ENCODE results near the gene PTPRCAP. TPM values are rescaled to one million over a fixed set of nuclear protein-coding genes. Genes with fewer than 3 reads are reported as not detected.

Gene PTPRCAP
- total and polyA plus RNA-seq, 9 of the 15 experiments (the other 6 are each of a cell fraction or from before 2014, with no cell fraction given): 0.22 to 2.0 (median 1.1) TPM; not detected in 4

DNA sequence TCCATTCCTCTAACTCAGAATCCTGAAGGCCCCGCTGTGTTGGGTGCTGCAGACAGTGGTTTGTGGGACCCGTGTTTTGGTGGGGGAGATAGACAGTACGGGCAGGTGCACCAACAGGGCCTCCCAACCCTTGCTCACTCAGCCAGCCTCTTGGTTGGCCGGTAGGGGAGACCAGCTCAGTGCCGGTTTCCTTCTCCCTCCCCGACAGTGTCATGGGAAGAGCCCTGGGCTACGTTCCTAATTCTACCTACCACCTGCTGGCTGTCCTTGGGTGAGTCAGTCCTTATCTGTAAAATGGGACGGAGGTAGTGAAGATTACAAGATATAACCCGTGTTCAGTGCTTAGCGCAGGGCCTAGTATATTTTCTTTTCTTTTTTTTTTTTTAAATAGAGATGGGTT lies 25.7 kb upstream of the PTPRCAP start (continued):
- TF ChIP-seq, protein P1, sequence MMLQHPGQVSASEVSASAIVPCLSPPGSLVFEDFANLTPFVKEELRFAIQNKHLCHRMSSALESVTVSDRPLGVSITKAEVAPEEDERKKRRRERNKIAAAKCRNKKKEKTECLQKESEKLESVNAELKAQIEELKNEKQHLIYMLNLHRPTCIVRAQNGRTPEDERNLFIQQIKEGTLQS (IDR thresholded peaks at IDR 0.05): no peak
- TF ChIP-seq, protein P1 (CRISPR knock-in tag; conservative IDR thresholded peaks at IDR 0.05): 0 out of 2 replicates have a peak, but pooled peaks have one; percentile 6
- TF ChIP-seq ZNF124 (CRISPR knock-in tag; IDR thresholded peaks at IDR 0.05): no peak
- no peak for TF ChIP-seq XRCC4 (IDR thresholded peaks at IDR 0.05; ENCODE audit: extremely low read depth, insufficient read depth, insufficient read length)
- peak; percentile 69 for TF ChIP-seq GATA2 (CRISPR knock-in tag; IDR thresholded peaks at IDR 0.05)
- TF ChIP-seq, protein P2, sequence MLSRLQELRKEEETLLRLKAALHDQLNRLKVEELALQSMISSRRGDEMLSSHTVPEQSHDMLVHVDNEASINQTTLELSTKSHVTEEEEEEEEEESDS (CRISPR knock-in tag; IDR thresholded peaks at IDR 0.05): no peak
- TF ChIP-seq ELF4 (CRISPR knock-in tag; IDR thresholded peaks at IDR 0.05): no peak
- TF ChIP-seq, protein P3, sequence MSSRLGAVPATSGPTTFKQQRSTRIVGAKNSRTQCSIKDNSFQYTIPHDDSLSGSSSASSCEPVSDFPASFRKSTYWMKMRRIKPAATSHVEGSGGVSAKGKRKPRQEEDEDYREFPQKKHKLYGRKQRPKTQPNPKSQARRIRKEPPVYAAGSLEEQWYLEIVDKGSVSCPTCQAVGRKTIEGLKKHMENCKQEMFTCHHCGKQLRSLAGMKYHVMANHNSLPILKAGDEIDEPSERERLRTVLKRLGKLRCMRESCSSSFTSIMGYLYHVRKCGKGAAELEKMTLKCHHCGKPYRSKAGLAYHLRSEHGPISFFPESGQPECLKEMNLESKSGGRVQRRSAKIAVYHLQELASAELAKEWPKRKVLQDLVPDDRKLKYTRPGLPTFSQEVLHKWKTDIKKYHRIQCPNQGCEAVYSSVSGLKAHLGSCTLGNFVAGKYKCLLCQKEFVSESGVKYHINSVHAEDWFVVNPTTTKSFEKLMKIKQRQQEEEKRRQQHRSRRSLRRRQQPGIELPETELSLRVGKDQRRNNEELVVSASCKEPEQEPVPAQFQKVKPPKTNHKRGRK (tag; IDR thresholded peaks at IDR 0.05): no peak
- TF ChIP-seq, protein P4, sequence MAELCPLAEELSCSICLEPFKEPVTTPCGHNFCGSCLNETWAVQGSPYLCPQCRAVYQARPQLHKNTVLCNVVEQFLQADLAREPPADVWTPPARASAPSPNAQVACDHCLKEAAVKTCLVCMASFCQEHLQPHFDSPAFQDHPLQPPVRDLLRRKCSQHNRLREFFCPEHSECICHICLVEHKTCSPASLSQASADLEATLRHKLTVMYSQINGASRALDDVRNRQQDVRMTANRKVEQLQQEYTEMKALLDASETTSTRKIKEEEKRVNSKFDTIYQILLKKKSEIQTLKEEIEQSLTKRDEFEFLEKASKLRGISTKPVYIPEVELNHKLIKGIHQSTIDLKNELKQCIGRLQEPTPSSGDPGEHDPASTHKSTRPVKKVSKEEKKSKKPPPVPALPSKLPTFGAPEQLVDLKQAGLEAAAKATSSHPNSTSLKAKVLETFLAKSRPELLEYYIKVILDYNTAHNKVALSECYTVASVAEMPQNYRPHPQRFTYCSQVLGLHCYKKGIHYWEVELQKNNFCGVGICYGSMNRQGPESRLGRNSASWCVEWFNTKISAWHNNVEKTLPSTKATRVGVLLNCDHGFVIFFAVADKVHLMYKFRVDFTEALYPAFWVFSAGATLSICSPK (IDR thresholded peaks at IDR 0.05; ENCODE audit: borderline replicate concordance): no peak
- TF ChIP-seq SOX6 (IDR thresholded peaks at IDR 0.05): no peak
- TF ChIP-seq CCNT2 (IDR thresholded peaks at IDR 0.05; ENCODE audit: borderline replicate concordance, extremely low read depth, insufficient read length, low read depth, low read length): no peak
- TF ChIP-seq, protein P5, sequence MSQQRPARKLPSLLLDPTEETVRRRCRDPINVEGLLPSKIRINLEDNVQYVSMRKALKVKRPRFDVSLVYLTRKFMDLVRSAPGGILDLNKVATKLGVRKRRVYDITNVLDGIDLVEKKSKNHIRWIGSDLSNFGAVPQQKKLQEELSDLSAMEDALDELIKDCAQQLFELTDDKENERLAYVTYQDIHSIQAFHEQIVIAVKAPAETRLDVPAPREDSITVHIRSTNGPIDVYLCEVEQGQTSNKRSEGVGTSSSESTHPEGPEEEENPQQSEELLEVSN (IDR thresholded peaks at IDR 0.05; ENCODE audit: borderline replicate concordance in 1 of 2, extremely low read depth in 1 of 2, insufficient read depth in 1 of 2, insufficient read length in 1 of 2, low read depth in 1 of 2, low read length in 1 of 2, poor library complexity in 1 of 2, severe bottlenecking in 1 of 2): no peak
- no peak for TF ChIP-seq FOXA3 (CRISPR knock-in tag; conservative IDR thresholded peaks at IDR 0.05 in 1 of 2, IDR thresholded peaks at IDR 0.05 in 1 of 2)
- peak; percentile 73 for TF ChIP-seq ZEB2 (IDR thresholded peaks at IDR 0.05)
- no peak for TF ChIP-seq SMARCC2 (IDR thresholded peaks at IDR 0.05; ENCODE audit: low read depth)
- TF ChIP-seq BCOR (IDR thresholded peaks at IDR 0.05): peak; percentile 50; the same call in 1 of the 2 replicates
- TF ChIP-seq, protein P6, sequence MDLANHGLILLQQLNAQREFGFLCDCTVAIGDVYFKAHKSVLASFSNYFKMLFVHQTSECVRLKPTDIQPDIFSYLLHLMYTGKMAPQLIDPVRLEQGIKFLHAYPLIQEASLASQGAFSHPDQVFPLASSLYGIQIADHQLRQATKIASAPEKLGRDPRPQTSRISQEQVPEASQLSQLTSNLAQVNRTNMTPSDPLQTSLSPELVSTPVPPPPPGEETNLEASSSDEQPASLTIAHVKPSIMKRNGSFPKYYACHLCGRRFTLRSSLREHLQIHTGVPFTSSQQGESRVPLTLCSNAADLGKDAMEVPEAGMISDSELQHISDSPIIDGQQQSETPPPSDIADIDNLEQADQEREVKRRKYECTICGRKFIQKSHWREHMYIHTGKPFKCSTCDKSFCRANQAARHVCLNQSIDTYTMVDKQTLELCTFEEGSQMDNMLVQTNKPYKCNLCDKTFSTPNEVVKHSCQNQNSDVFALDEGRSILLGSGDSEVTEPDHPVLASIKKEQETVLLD (IDR thresholded peaks at IDR 0.05): 0 out of 2 replicates have a peak, but pooled peaks have one; percentile 24
- TF ChIP-seq, protein P7, sequence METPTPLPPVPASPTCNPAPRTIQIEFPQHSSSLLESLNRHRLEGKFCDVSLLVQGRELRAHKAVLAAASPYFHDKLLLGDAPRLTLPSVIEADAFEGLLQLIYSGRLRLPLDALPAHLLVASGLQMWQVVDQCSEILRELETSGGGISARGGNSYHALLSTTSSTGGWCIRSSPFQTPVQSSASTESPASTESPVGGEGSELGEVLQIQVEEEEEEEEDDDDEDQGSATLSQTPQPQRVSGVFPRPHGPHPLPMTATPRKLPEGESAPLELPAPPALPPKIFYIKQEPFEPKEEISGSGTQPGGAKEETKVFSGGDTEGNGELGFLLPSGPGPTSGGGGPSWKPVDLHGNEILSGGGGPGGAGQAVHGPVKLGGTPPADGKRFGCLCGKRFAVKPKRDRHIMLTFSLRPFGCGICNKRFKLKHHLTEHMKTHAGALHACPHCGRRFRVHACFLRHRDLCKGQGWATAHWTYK (CRISPR knock-in tag; IDR thresholded peaks at IDR 0.05): no peak
- no peak for TF ChIP-seq TSC22D4 (tag; IDR thresholded peaks at IDR 0.05)
